Common myeloid progenitor, CD34-positive (primary cell): ENCODE data around the gene AIP.
A peak's percentile ranks its signal among the peaks of the same experiment; 100 is the strongest.
"Not testable (repeated sequence)": the region's sequence is repeated elsewhere in the genome, so short reads cannot be mapped to it uniquely, and the experiment has no call there.

Experiments used
- CTCF ChIA-PET: fragments of 350-600 bp; sonication (Branson Sonifier 250); formaldehyde crosslinking; loops from one replicate; lab custom pipeline; 2021; ENCODE audit warnings: antibody characterized with exemption; lab: Charles Lee
- POLR2A ChIA-PET: fragments of 350-600 bp; sonication (Branson Sonifier 250); formaldehyde crosslinking; loops from one replicate; lab custom pipeline; 2021; ENCODE audit warnings: antibody characterized with exemption; lab: Charles Lee
- DNase-seq, 3 donors: peaks; one replicate each; pipeline versions ENCODE4 v3.0.0 to v3.0.0-alpha.2; 2013
- H3K27ac ChIP-seq, 2 experiments: 1 replicate in 1 of 2; 2 replicates in 1 of 2; pipeline ENCODE4 v1.7.0; 2013; ENCODE audit warnings: inconsistent platforms in 2 of 2, low read length in 2 of 2, mild to moderate bottlenecking in 2 of 2, low read depth in 1 of 2, moderate library complexity in 1 of 2; ENCODE audit not compliant: severe bottlenecking in 2 of 2, insufficient read depth in 1 of 2, poor library complexity in 1 of 2
- H3K27me3 ChIP-seq, 5 experiments: replicated peaks in 2 of 5; 1 replicate in 3 of 5; 2 replicates in 2 of 5; pipeline versions ENCODE4 v1.6.1 to v1.7.0; 2013; ENCODE audit warnings: low read length in 4 of 5, mild to moderate bottlenecking in 2 of 5, moderate library complexity in 2 of 5, inconsistent platforms in 1 of 5; ENCODE audit not compliant: insufficient read depth in 5 of 5, control insufficient read depth in 4 of 5
- H3K36me3 ChIP-seq, 4 experiments: 1 replicate in 2 of 4; 2 replicates in 2 of 4; pipeline versions ENCODE4 v1.6.1 to v1.7.0; 2013; ENCODE audit warnings: low read length in 3 of 4, control low read depth in 1 of 4, mild to moderate bottlenecking in 1 of 4; ENCODE audit not compliant: control insufficient read depth in 4 of 4, insufficient read depth in 4 of 4
- H3K4me1 ChIP-seq, 4 experiments: 1 replicate in 3 of 4; 2 replicates in 1 of 4; pipeline versions ENCODE4 v1.6.1 to v1.7.1; 2013; ENCODE audit warnings: low read length in 3 of 4, mild to moderate bottlenecking in 3 of 4, control low read depth in 1 of 4, inconsistent platforms in 1 of 4, moderate library complexity in 1 of 4; ENCODE audit not compliant: control insufficient read depth in 4 of 4, insufficient read depth in 4 of 4; ENCODE audit errors: control extremely low read depth in 1 of 4
- H3K4me3 ChIP-seq, 7 experiments: 1 replicate in 4 of 7; 2 replicates in 3 of 7; pipeline versions ENCODE4 v1.5.1 to v1.7.0; 2013; ENCODE audit warnings: mild to moderate bottlenecking in 7 of 7, low read length in 6 of 7, moderate library complexity in 6 of 7, inconsistent platforms in 2 of 7, low read depth in 2 of 7, control low read depth in 1 of 7; ENCODE audit not compliant: insufficient read depth in 4 of 7, control insufficient read depth in 1 of 7; ENCODE audit errors: extremely low read depth in 1 of 7
- H3K9me3 ChIP-seq, 5 experiments: 1 replicate in 4 of 5; 2 replicates in 1 of 5; pipeline versions ENCODE4 v1.6.1 to v1.7.1; 2013; ENCODE audit warnings: low read length in 4 of 5, mild to moderate bottlenecking in 2 of 5, inconsistent platforms in 1 of 5, low read depth in 1 of 5, moderate library complexity in 1 of 5; ENCODE audit not compliant: control insufficient read depth in 4 of 5, insufficient read depth in 2 of 5; ENCODE audit errors: control extremely low read depth in 1 of 5
- whole genome bisulfite sequencing: methylation state at CpG from one replicate; pipeline ENCODE4 v1.1.5; 2013; ENCODE audit not compliant: insufficient coverage; 5-methylcytosine and 5-hydroxymethylcytosine counted together

Gene AIP

GRCh38 chr11:67465189-67465510 lies 17.7 kb upstream of the AIP start:
- ChIA-PET POLR2A (interaction anchor here (1.2 to 1.5 kb wide), 2 partner anchors 28 to 74 kb away, joined by 3 to 5 read pairs; partner anchors contain the start of genes PTPRCAP and RAD9A), CTCF (interaction anchor here (0.9 to 1.3 kb wide), 4 partner anchors 18 to 77 kb away, joined by 3 read pairs; no protein-coding TSS in a partner anchor)
- no peak for DNase-seq
- Histone ChIP-seq H3K9me3 (no peaks in the 10 kb centered on the region), H3K36me3 (peaks cover 0 to 2% (median 0%) of the 10 kb centered on the region in 4 experiments), H3K27ac (peak overlapping the region; percentile 77 to 88), H3K27me3 (no peaks in the 10 kb centered on the region), H3K4me3 (peak overlapping the region; percentile 34 to 91 (median 74)), H3K4me1 (peaks cover 3 to 46% (median 32%) of the 10 kb centered on the region in 4 experiments)
- WGBS = 75% methylated on average over 3 of the region's 3 CpGs

GRCh38 chr11:67465530-67465929 lies 17.3 kb upstream of the AIP start:
- H3K27me3 ChIP-seq, H3K9me3 ChIP-seq, DNase-seq, H3K36me3 ChIP-seq: not testable (repeated sequence)
- Histone ChIP-seq H3K4me1 (peaks cover 3 to 46% (median 32%) of the 10 kb centered on the region in 4 experiments), H3K4me3 (peak overlapping the region in 6 of 7 experiments; percentile 34 to 91 (median 76)), H3K27ac (peak overlapping the region; percentile 77 to 88)
- POLR2A ChIA-PET = interaction anchor here (0.7 to 1.5 kb wide), 3 partner anchors 9 to 74 kb away, joined by 3 to 5 read pairs (median 4); partner anchors contain the start of genes PTPRCAP and RAD9A
- CTCF ChIA-PET = interaction anchor here (0.8 to 1.3 kb wide), 5 partner anchors 19 to 78 kb away, joined by 3 to 5 read pairs (median 3); partner anchors contain the start of gene PPP1CA
- 100% methylated on average over 1 of the region's 2 CpGs for whole genome bisulfite sequencing

GRCh38 chr11:67466367-67466766 lies 16.5 kb upstream of the AIP start:
- CTCF ChIA-PET = interaction anchor here (0.8 to 1.3 kb wide), 2 partner anchors 19 to 64 kb away, joined by 3 to 5 read pairs; partner anchors contain the start of gene PPP1CA
- Histone ChIP-seq H3K27ac (no peak overlapping the region), H3K27me3 (no peaks in the 10 kb centered on the region), H3K9me3 (no peaks in the 10 kb centered on the region), H3K36me3 (peaks cover 0 to 2% (median 0%) of the 10 kb centered on the region in 4 experiments), H3K4me1 (peaks cover 3 to 46% (median 32%) of the 10 kb centered on the region in 4 experiments), H3K4me3 (no peak overlapping the region)
- 100% methylated on average over 3 of the region's 5 CpGs for WGBS
- no peak for DNase-seq
- POLR2A ChIA-PET = interaction anchor here (0.7 kb wide), 1 partner anchor 10 kb away, joined by 4 read pairs; no protein-coding TSS in a partner anchor

GRCh38 chr11:67466962-67467771 lies 15.7 kb upstream of the AIP start:
- no peaks in the 10 kb centered on the region for H3K27me3 ChIP-seq
- DNase-seq = no peak
- H3K36me3 ChIP-seq = peaks cover 0 to 2% (median 0%) of the 10 kb centered on the region in 4 experiments
- H3K9me3 ChIP-seq = no peaks in the 10 kb centered on the region
- H3K4me3 ChIP-seq = no peak overlapping the region
- POLR2A ChIA-PET = interaction anchor here (1.1 kb wide), 1 partner anchor 32 kb away, joined by 3 read pairs; no protein-coding TSS in a partner anchor
- peaks cover 3 to 46% (median 32%) of the 10 kb centered on the region in 4 experiments for H3K4me1 ChIP-seq
- CTCF ChIA-PET = interaction anchor here (1.1 to 4.1 kb wide), 7 partner anchors 8 to 76 kb away, joined by 3 to 30 read pairs (median 4); partner anchors contain the start of genes PPP1CA, PTPRCAP, RAD9A and TBC1D10C
- no peak overlapping the region for H3K27ac ChIP-seq
- WGBS = over 99% methylated on average over 8 of the region's 11 CpGs

- Histone ChIP-seq H3K27ac (peak overlapping the region in 1 of 2 experiments; percentile 61), H3K4me1 (peaks cover 3 to 46% (median 32%) of the 10 kb centered on the region in 4 experiments), H3K27me3 (no peaks in the 10 kb centered on the region), H3K4me3 (peak overlapping the region; percentile 59 to 88 (median 80)), H3K9me3 (no peaks in the 10 kb centered on the region), H3K36me3 (peaks cover 0 to 2% (median 0%) of the 10 kb centered on the region in 4 experiments)
- 80% methylated on average over 3 of the region's 5 CpGs for WGBS
- DNase-seq = no peak
- ChIA-PET POLR2A (interaction anchor here (1.0 to 1.5 kb wide), 4 partner anchors 30 to 67 kb away, joined by 3 to 4 read pairs (median 3); partner anchors contain the start of genes PPP1CA and PTPRCAP), CTCF (interaction anchor here (0.6 to 4.1 kb wide), 14 partner anchors 9 to 125 kb away, joined by 3 to 30 read pairs (median 3); partner anchors contain the start of genes PPP1CA, PTPRCAP, RAD9A and RPS6KB2)
These were observed 14.8 kb upstream of the AIP start for GRCh38 chr11:67468056-67468455.

- H3K9me3 ChIP-seq = no peaks in the 10 kb centered on the region
These were observed 14.4 kb upstream of the AIP start for GRCh38 chr11:67468456-67468758.

More at GRCh38 chr11:67468456-67468758, 14.4 kb upstream of the AIP start:
- H3K4me3 ChIP-seq = peak overlapping the region; percentile 59 to 88 (median 80)
- H3K4me1 ChIP-seq = peaks cover 3 to 46% (median 32%) of the 10 kb centered on the region in 4 experiments
- no peaks in the 10 kb centered on the region for H3K27me3 ChIP-seq
- 3% methylated on average over 6 of the region's 6 CpGs for WGBS
- peaks cover 0 to under 1% (median 0%) of the 10 kb centered on the region in 4 experiments for H3K36me3 ChIP-seq
- H3K27ac ChIP-seq = peak overlapping the region in 1 of 2 experiments; percentile 61
- CTCF ChIA-PET = interaction anchor here (0.6 to 4.1 kb wide), 14 partner anchors 9 to 126 kb away, joined by 3 to 30 read pairs (median 3); partner anchors contain the start of genes PPP1CA, PTPRCAP, RPS6KB2 and TBC1D10C
- DNase-seq = no peak
- POLR2A ChIA-PET = interaction anchor here (1.0 to 1.5 kb wide), 4 partner anchors 31 to 67 kb away, joined by 3 to 4 read pairs (median 3); partner anchors contain the start of genes PPP1CA and PTPRCAP
